ENCODE data around the gene TIMM29. TPM values are rescaled to one million over a fixed set of nuclear protein-coding genes. Genes with fewer than 3 reads are reported as not detected.

Gene TIMM29
- total RNA-seq (2014; rRNA removed) = 34.7 and 37.1 TPM in 2 replicates
- polyA plus RNA-seq (2012) = 13.7 TPM

DNA sequence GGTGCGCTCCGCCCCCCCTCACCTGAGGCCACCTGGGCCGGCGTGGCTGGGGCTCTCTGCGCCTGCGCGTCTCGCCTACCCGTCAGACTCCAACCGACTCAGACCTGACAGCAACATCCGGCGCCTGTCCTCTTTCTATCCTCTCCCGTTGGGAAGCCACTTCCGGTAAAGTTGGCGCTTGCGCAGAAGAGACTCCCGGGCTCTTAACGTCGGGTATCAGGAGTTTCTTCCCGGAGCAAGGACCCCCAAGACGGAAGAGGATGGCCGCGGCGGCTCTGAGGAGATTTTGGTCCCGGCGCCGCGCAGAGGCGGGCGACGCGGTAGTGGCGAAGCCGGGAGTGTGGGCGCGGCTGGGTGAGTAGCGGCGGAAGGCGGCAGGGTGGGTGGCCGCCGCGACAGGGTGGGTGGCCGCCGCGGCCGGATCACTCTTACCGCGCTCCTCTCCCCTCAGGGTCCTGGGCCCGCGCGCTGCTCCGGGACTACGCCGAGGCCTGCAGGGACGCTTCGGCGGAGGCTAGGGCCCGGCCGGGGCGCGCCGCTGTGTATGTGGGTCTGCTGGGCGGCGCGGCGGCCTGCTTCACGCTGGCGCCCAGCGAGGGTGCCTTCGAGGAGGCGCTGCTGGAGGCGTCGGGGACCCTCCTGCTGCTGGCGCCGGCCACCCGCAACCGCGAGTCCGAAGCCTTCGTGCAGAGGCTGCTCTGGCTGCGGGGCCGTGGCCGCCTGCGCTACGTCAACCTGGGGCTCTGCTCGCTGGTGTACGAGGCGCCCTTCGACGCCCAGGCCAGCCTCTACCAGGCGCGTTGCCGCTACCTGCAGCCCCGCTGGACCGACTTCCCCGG is at the start of gene TIMM29, which contains the start of gene YIPF2:
Gene TIMM29, plus strand, starts transcription at position 249 of the 839 bp plus-strand sequence. Its CDS starts 12 bp downstream, at position 261.
Gene YIPF2, minus strand, starts transcription at position 77 of the 839 bp plus-strand sequence. CDS start 229 bp downstream, outside the sequence.
- peak; percentile 98 for DNase-seq (ENCODE audit: low read depth)

- DNase-seq (ENCODE audit: low read depth) = no peak
Measured at GRCh38 chr19:10881403-10882107, 47.1 kb upstream of the TIMM29 start.

DNA sequence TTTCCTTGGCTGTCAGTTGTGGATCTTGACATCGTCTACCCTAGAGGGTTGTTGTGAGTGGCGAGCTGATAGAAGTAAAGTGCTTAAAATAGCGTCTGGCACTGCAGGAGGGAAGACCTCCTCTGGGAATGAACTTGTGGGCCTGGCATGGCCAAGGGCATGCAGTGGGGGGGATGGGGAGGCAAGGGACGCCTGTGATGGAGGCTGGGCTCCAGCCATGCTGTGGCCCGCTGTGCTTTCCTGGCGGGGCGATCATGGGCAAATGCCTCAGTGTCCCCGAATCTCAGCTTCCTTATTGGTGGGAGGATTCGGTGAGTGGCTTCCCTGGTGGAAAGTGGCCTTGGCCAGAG is 46.5 kb upstream of the TIMM29 start:
- DNase-seq (ENCODE audit: low read depth) = no peak

- DNase-seq (ENCODE audit: low read depth) = peak; percentile 75
Measured at GRCh38 chr19:10884274-10884673, 44.3 kb upstream of the TIMM29 start.

DNA sequence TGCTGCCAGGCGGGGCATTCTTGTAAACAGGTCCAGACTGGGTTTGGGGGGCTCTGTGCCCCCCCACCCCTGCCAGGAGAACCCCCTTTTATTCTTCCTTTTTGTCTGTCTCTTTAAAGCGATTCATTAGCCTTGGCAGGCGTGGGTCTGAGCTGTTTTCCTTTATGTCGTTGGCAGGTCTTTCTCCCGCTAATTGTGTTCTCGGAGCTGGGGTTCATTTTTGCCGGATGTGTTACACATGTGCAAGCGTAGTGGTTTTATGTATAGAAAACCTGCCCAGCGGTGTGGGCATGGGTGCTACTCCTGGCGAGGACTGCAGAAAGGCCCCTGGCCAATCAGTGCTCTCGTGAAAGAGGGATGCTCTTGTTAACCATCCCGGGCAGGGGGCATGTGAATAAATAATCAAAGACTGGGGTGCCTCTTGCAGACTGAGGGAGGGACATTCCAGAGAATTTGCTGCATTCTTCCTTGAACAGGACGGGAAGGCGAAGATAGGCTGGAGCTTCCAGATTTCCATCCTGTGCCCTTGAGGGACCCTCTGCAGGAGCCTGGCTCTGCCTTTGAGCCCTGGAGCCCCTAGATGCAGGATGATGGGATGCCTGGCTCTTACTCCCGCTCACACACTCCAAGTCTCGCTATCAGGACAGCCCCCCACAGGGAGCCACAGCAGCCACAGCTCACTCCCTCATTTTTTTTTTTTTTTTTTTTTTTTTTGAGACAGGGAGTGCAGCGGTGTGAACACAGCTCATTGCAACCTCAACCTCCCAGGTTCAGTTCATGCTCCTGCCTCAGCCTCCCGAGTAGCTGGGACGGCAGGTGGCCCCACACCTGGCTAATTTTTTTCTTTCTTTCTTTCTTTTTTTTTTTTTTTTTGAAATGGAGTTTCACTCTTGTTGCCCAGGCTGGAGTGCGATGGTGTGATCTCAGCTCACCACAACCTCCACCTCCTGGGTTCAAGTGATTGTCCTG is 43.1 kb upstream of the TIMM29 start:
- DNase-seq (ENCODE audit: low read depth) = no peak

GRCh38 chr19:10887616-10888367 is 40.8 kb upstream of the TIMM29 start:
- no peak for DNase-seq (ENCODE audit: low read depth)

DNA sequence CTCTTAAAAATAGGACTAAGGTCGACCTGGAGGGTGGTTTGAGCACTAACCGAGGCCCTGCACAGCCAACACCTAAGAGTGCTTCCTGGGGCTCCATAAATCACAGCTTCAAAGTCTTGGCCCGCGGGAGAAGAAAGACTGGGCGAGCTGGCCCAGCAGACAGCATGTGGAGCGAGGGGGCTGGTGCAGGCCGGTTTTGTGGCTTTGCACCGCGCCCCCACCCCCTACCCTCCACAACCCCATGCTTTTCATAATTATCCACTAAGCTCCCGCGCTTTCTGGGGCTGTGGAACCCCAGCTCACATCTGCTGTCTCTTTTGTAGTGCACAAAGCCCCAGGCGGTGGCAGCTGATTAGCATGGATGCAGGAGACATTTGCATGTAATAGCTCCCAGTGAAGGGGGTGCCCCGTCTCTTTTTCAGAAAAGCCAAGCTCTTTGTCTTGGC is 40.2 kb upstream of the TIMM29 start:
- no peak for DNase-seq (ENCODE audit: low read depth)

- DNase-seq (ENCODE audit: low read depth) = no peak
Measured at GRCh38 chr19:10889880-10890279, 38.7 kb upstream of the TIMM29 start.

DNA sequence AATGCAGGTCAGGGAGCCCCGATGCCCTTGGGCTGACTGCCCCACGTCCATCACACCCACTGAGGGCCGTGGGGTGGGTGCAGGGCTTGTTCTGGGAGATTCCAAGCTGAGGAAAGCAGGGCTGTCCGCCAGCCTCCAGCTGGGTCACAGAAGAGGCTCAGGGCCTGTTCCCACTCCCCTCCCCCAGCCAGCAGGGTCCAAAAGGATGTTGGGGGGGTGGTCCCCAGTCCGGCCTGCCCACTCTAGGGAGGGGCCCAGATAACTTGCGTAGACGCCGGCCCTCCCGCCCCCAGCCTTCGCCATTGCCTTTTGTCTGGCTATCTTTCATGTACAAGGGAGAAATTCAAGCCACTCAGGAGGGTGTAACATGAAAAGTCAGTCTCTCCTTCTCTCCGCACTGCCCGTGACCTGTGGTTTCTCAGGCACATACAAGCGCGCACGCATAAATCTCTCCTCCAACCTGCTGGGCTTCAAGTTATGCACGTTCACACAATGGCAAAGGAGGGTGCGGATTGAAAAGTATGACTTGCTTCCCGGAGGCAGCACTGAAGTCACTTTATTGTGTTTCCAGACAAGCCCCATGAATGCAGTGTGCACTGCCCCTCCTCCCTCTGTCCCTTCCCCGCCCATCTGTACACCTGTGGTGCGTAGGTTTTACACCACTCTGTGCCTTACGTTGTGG is 37.1 kb upstream of the TIMM29 start:
- no peak for DNase-seq (ENCODE audit: low read depth)

GRCh38 chr19:10892256-10892655 is 36.4 kb upstream of the TIMM29 start:
- peak; percentile 73 for DNase-seq (ENCODE audit: low read depth)

- DNase-seq (ENCODE audit: low read depth) = no peak
Measured at GRCh38 chr19:10894911-10895213, 33.7 kb upstream of the TIMM29 start.

DNA sequence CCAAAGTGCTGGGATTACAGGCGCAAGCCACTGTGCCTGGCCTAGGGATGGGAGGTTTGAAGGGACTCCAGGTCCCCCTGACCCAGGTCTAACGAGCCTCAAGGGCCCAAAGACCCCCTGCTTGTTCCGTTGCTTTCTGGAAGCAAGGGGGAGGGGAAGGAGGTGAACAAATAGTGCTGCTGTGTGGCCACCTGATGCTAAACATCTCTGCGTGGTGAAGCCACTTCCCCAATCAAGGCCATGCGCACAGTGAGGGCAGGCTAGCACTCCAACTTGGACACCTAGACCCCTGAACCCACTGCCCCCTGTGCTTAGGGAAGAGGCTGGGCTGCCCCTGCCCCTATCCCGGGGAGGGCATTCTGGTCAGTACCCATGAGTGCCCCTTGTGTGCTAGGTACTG is 33.2 kb upstream of the TIMM29 start:
- DNase-seq (ENCODE audit: low read depth) = no peak

DNA sequence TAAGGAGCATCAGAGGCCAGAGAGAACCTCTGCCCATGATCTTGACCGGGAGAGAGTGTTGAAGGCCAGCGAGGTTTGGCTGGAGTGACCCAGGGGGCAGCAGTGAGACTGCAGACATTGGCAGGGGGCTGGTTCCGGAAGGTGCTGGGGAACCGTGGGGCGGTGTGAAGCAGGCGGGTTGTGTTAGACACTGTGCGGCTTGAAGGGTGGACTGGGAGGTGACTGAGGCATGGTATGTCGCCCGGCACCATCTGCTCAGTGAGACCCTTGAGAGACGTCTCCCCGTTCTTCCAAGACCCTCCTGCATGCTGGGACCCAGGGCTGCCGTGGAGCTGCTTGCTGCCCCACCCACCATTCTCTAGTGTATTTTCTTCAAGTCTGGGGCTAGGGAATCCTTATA is 32.7 kb upstream of the TIMM29 start:
- DNase-seq (ENCODE audit: low read depth) = no peak

- no peak for DNase-seq (ENCODE audit: low read depth)
Measured at GRCh38 chr19:10896851-10897526, 31.6 kb upstream of the TIMM29 start.

GRCh38 chr19:10898633-10899032 is 30.0 kb upstream of the TIMM29 start:
- DNase-seq (ENCODE audit: low read depth) = no peak

GRCh38 chr19:10899151-10899653 is 29.4 kb upstream of the TIMM29 start:
- DNase-seq (ENCODE audit: low read depth) = no peak

- no peak for DNase-seq (ENCODE audit: low read depth)
Measured at GRCh38 chr19:10907925-10908324, 20.7 kb upstream of the TIMM29 start.

DNA sequence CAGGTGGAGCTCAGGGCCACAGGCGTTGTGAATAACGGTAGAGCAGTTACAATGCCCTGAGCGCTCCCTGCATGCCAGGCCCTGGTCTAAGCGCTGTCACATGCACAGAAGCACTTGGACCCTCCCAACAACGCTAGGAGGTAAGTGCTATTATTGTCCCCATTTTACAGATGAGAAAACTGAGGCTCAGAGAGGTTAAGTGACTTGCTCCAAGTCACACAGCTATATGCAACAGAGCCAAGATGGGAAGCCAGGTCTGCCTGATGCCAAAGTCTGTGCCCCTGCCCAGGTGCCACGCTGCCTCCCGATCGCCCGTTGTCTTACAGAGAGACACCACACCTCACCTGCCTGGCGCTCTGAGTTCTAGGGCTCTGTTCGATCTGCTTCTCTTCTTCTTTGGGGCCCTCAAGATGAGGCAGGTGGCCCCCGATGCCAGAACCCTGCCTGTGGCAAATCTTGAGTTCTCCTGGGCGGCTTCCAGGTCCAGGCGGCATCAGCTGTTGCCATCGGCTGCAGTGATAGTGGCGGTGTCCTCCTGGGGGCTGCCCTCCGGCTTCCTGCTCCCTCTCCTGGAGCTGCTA is 20.1 kb upstream of the TIMM29 start:
- DNase-seq (ENCODE audit: low read depth) = no peak

All from LHCN-M2 (cell line).